Bronchial epithelial cell (primary cell): ENCODE results near the gene GLI2. TPM values are rescaled to one million over a fixed set of nuclear protein-coding genes. Genes with fewer than 3 reads are reported as not detected.

Source experiments
- DNase-seq: peaks from one replicate; pipeline ENCODE4 v3.0.0-alpha.2; 2010; ENCODE audit warnings: low read depth
- FAIRE-seq: peaks from 2 replicates; lab custom pipeline; 2011; peaks lifted over from hg19 to GRCh38; lab: Jason Lieb, UNC
- H3K27me3 ChIP-seq: 2 replicates; pipeline ENCODE4 v1.5.1; 2011; ENCODE audit warnings: low read length; ENCODE audit not compliant: control insufficient read depth, insufficient read depth
- H3K36me3 ChIP-seq: 2 replicates; pipeline ENCODE4 v1.5.1; 2011; ENCODE audit warnings: low read length; ENCODE audit not compliant: control insufficient read depth, insufficient read depth
- H3K4me3 ChIP-seq: 2 replicates; pipeline ENCODE4 v1.5.1; 2011; ENCODE audit warnings: mild to moderate bottlenecking, low read depth, low read length, control low read depth
- total RNA-seq: library from RNA; depleted of rRNA; stranded (reverse); fragments of >200 nt; gene quantifications from 2 replicates; pipeline ENCODE4 v1.2.1, GENCODE V29; 2014
- TF ChIP-seq, protein P1 (sequence below): IDR thresholded peaks from 2 replicates; pipeline ENCODE4 v1.5.1; 2011; ENCODE audit warnings: mild to moderate bottlenecking, moderate library complexity, low read length, control low read depth, inconsistent platforms; ENCODE audit not compliant: insufficient read depth, severe bottlenecking

Gene GLI2
- under 0.01 and 0.26 TPM in 2 replicates for total RNA-seq

DNA sequence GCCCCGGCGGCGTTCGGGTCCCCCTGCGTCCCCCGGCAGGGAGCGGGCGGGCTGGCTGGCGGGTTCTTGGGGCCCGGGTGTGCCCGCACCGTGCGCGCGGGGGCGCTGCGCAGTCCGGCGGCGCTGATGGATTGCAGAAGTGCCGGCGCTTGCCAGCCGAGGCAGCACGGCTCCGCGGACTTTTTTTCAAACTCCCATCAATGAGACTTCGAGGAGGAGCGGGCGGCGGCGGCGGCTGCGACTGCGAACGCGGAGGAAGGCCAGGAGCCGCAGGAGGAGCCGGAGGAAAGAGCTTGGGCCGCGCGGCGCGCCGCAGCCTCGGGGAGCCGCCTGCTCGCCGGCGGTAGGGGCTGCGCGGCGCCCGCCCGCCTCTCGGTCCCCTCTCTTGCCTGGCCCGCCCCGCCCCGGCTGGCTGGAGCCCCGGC, at the start of gene GLI2:
GLI2 (plus strand) TSS at position 123 of the 425 bp plus-strand sequence. CDS start 61,453 bp downstream, outside the sequence.
- TF ChIP-seq, protein P1, sequence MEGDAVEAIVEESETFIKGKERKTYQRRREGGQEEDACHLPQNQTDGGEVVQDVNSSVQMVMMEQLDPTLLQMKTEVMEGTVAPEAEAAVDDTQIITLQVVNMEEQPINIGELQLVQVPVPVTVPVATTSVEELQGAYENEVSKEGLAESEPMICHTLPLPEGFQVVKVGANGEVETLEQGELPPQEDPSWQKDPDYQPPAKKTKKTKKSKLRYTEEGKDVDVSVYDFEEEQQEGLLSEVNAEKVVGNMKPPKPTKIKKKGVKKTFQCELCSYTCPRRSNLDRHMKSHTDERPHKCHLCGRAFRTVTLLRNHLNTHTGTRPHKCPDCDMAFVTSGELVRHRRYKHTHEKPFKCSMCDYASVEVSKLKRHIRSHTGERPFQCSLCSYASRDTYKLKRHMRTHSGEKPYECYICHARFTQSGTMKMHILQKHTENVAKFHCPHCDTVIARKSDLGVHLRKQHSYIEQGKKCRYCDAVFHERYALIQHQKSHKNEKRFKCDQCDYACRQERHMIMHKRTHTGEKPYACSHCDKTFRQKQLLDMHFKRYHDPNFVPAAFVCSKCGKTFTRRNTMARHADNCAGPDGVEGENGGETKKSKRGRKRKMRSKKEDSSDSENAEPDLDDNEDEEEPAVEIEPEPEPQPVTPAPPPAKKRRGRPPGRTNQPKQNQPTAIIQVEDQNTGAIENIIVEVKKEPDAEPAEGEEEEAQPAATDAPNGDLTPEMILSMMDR = peak; percentile 73
- DNase-seq = peak; percentile 61
- Histone ChIP-seq H3K4me3 (peak within 1 kb of the TSS; percentile 35), H3K36me3 (no peaks in the 10 kb centered on the region), H3K27me3 (peaks cover 16% of the 10 kb centered on the region)
- no peak for FAIRE-seq

DNA sequence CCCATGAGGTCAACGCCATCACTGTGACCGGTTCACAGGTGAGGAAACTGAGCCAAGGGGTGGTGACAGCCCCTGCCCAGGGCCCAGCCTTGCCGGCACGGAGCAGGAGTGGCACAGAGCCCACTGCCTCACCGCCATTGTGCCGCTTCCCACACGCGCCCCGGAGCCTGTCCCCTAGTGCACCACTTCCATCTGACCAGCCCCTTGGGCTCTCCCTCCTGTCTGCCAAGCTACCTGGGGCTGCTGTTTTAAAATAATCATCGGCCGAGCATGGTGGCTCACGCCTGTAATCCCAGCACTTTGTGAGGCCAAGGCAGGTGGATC, 49.7 kb upstream of the GLI2 start:
- no peaks in the 10 kb centered on the region for H3K36me3 ChIP-seq
- H3K27me3 ChIP-seq = peaks cover 3% of the 10 kb centered on the region
- TF ChIP-seq, protein P1 = no peak
- DNase-seq (no peak), FAIRE-seq (no peak)
- H3K4me3 ChIP-seq = no peak overlapping the region

DNA sequence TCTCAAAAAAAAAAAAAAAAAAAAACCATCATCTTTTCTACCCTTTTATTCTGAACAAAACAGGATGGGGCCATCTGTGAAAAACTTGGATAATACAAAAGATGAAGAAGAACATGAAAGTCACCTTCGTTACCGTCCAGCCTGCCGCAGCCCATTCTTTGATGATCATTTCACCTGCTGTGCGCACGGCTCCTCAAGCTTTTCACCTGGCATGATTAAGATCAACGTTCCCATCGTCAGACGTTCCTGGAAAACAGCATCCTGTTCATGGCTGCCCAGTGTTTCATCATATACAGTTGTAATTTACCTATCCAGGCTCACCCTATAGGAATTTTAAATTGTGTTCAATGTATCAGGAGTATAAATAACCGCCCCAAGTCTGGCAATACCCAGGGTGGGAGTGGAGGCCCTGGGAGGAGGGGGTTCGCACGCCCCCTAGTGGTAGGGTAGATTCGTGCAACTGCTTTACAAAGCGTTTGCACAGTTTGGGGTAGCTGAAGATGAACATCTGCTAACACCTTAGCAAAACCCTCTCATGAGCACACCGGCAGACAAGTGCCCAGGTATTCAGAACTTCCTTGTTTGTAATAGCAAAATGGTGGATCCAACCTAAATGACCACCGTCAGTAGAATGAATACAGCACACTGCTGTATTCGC, 49.0 kb upstream of the GLI2 start:
- no peak for FAIRE-seq
- Histone ChIP-seq H3K4me3 (no peak overlapping the region), H3K36me3 (no peaks in the 10 kb centered on the region), H3K27me3 (peaks cover 3% of the 10 kb centered on the region)
- no peak for DNase-seq
- TF ChIP-seq, protein P1 = peak; percentile 41

DNA sequence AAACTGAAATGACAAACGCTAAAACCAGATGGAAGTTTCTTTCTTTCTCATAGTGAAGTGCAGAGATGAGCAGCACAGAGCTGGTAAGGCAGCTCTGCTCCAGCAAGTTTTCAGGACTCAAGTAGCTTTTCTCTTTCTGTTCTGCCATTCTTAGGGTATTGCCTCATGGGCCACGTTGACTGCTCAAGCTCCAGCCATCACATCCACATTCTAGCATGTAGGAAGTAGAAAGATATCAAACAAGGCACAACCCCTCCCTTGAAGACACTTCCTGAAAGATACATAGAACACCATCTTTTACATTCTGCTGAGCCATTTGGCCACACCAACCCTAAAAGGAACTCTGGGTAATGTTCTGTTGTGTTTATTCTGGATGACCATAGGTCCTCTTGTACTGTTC, 48.5 kb upstream of the GLI2 start:
- FAIRE-seq = no peak
- H3K36me3 ChIP-seq = no peaks in the 10 kb centered on the region
- H3K27me3 ChIP-seq = peaks cover 2% of the 10 kb centered on the region
- DNase-seq = no peak
- TF ChIP-seq, protein P1 = no peak
- H3K4me3 ChIP-seq = no peak overlapping the region

DNA sequence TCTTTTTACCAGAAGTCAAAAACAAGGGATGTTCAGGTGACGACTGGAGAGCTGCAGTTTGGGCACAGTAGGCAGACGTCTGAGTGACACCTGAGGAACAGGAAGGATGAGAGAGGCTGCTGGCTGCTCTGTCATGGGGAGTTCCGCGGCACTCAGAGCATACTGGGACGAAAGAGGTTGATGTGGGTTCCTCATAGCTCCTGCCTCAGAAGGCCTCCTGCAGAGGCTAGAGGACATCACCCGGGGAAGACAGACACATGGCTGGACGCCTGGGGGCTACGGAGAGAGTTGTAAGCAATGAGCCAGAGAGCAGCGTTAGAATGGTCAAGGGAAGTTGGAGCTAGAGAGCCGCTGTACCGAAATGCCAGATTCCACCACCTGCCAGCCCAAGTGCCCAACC, 45.1 kb upstream of the GLI2 start:
- DNase-seq = no peak
- TF ChIP-seq, protein P1 = no peak
- FAIRE-seq = no peak
- no peak overlapping the region for H3K4me3 ChIP-seq
- H3K36me3 ChIP-seq = no peaks in the 10 kb centered on the region
- peaks cover 2% of the 10 kb centered on the region for H3K27me3 ChIP-seq

DNA sequence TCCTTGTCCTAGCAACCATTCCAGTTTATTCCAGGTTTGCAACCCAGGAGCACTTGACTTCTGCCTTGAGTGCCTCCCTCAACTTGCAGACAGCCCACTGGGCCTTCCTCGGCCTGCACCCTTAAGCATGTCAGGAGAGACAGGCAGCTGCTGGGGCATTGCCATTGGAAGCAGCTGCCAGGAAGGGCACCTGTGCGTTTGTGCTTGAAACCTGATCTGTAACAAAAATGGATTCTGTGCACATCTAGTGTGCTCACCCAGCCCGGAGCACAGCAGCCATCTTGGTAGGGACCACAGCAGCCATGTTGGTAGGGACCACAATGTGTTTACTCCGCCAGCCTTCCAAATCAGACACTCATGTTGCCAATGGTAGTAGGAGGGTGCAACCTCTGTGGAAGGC, 44.3 kb upstream of the GLI2 start:
- TF ChIP-seq, protein P1 = no peak
- FAIRE-seq (no peak), DNase-seq (no peak)
- Histone ChIP-seq H3K4me3 (no peak overlapping the region), H3K36me3 (no peaks in the 10 kb centered on the region), H3K27me3 (peaks cover 5% of the 10 kb centered on the region)
